ENCODE data around the gene KRI1. TPM values are rescaled to one million over a fixed set of nuclear protein-coding genes. Genes with fewer than 3 reads are reported as not detected.

The KRI1 gene
- total RNA-seq, 2 donors from 2014 or later = 45.2 to 47.7 TPM

GRCh38 chr19:10517361-10517759 is 48.5 kb downstream of the KRI1 start, which contains the start of gene S1PR5:
S1PR5 (minus strand) TSS chr19:10517447; CDS start chr19:10515011, 2,436 bp downstream.
- Mint-ChIP-seq H3K9me3 (no peaks in the 10 kb centered on the region), H3K27me3 (ENCODE audit: insufficient read depth) (peaks cover 75% of the 10 kb centered on the region), H3K4me3 (peak within 1 kb of the TSS; percentile 47), H3K27ac (peak within 1 kb of the TSS; percentile 22), H3K36me3 (ENCODE audit: low read depth) (no peaks in the 10 kb centered on the region), H3K4me1 (peaks cover 12% of the 10 kb centered on the region)
- H3K36me3 ChIP-seq (ENCODE audit: control insufficient read depth, insufficient read depth, low read length) = no peaks in the 10 kb centered on the region
- peaks cover 73% of the 10 kb centered on the region for H3K27me3 ChIP-seq (ENCODE audit: control insufficient read depth, insufficient read depth, low read length, poor library complexity, severe bottlenecking)
- 2 to 4% methylated on average over 9 to 39 of the region's 39 CpGs for WGBS, 2 experiments (ENCODE audit: insufficient coverage in 1 of 2, insufficient read length in 1 of 2)
- peak within 1 kb of the TSS; percentile 79 for H3K4me3 ChIP-seq (ENCODE audit: low read length)
- DNase-seq = peak; percentile 85
- no peak for TF ChIP-seq CTCF (conservative IDR thresholded peaks at IDR 0.05)
- no peaks in the 10 kb centered on the region for H3K9me3 ChIP-seq (ENCODE audit: control insufficient read depth, low read length)
- peak within 1 kb of the TSS; percentile 20 for H3K9ac ChIP-seq (ENCODE audit: extremely low read depth, low read length, poor library complexity, severe bottlenecking)
- no peak within 1 kb of the TSS for H3K27ac ChIP-seq (ENCODE audit: low read depth, low read length)
- no peaks in the 10 kb centered on the region for H3K4me1 ChIP-seq (ENCODE audit: control insufficient read depth, insufficient read depth, low read length)

GRCh38 chr19:10516671-10517286 is 49.0 kb downstream of the KRI1 start:
- no peaks in the 10 kb centered on the region for H3K36me3 ChIP-seq (ENCODE audit: control insufficient read depth, insufficient read depth, low read length)
- Mint-ChIP-seq H3K36me3 (ENCODE audit: low read depth) (no peaks in the 10 kb centered on the region), H3K27me3 (ENCODE audit: insufficient read depth) (peaks cover 78% of the 10 kb centered on the region), H3K27ac (no peak overlapping the region), H3K4me3 (peak overlapping the region; percentile 47), H3K4me1 (peaks cover 12% of the 10 kb centered on the region), H3K9me3 (no peaks in the 10 kb centered on the region)
- H3K9me3 ChIP-seq (ENCODE audit: control insufficient read depth, low read length) = no peaks in the 10 kb centered on the region
- no peak for TF ChIP-seq CTCF (conservative IDR thresholded peaks at IDR 0.05)
- WGBS, 2 experiments (ENCODE audit: insufficient coverage in 1 of 2, insufficient read length in 1 of 2) = 62 to 68% methylated on average over 5 to 10 of the region's 10 CpGs
- peak overlapping the region; percentile 79 for H3K4me3 ChIP-seq (ENCODE audit: low read length)
- H3K27ac ChIP-seq (ENCODE audit: low read depth, low read length) = no peak overlapping the region
- H3K27me3 ChIP-seq (ENCODE audit: control insufficient read depth, insufficient read depth, low read length, poor library complexity, severe bottlenecking) = peaks cover 79% of the 10 kb centered on the region
- DNase-seq = no peak
- no peaks in the 10 kb centered on the region for H3K4me1 ChIP-seq (ENCODE audit: control insufficient read depth, insufficient read depth, low read length)
- no peak overlapping the region for H3K9ac ChIP-seq (ENCODE audit: extremely low read depth, low read length, poor library complexity, severe bottlenecking)

DNA sequence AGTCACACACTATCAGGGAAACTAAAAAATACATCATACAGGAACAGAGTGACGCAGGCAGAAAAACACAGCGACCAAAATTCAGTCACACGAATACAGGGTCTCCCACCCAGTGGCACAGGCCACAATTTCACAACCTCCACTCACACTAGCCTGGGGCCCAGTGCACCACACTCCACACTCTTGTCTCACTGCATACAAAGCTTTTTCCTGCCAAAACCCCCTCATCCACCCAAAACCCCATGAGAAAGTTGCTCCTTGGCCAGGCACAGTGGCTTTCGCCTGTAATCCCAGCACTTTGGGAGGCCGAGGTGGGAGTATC is 49.8 kb downstream of the KRI1 start:
- Mint-ChIP-seq H3K36me3 (ENCODE audit: low read depth) (no peaks in the 10 kb centered on the region), H3K9me3 (no peaks in the 10 kb centered on the region), H3K27me3 (ENCODE audit: insufficient read depth) (peaks cover 86% of the 10 kb centered on the region), H3K27ac (no peak overlapping the region), H3K4me3 (no peak overlapping the region), H3K4me1 (peaks cover 12% of the 10 kb centered on the region)
- Histone ChIP-seq H3K27me3 (ENCODE audit: control insufficient read depth, insufficient read depth, low read length, poor library complexity, severe bottlenecking) (peaks cover 80% of the 10 kb centered on the region), H3K36me3 (ENCODE audit: control insufficient read depth, insufficient read depth, low read length) (no peaks in the 10 kb centered on the region), H3K9me3 (ENCODE audit: control insufficient read depth, low read length) (no peaks in the 10 kb centered on the region), H3K9ac (ENCODE audit: extremely low read depth, low read length, poor library complexity, severe bottlenecking) (no peak overlapping the region), H3K27ac (ENCODE audit: low read depth, low read length) (no peak overlapping the region), H3K4me3 (ENCODE audit: low read length) (no peak overlapping the region), H3K4me1 (ENCODE audit: control insufficient read depth, insufficient read depth, low read length) (no peaks in the 10 kb centered on the region)
- WGBS, 2 experiments (ENCODE audit: insufficient coverage in 1 of 2, insufficient read length in 1 of 2) = 96% methylated on average over 5 of the region's 5 CpGs; no CpG with 5 or more reads in 1 of the 2 experiments
- DNase-seq = no peak
- TF ChIP-seq CTCF (conservative IDR thresholded peaks at IDR 0.05) = no peak
